Smooth muscle cell (in vitro differentiated cells): ENCODE results near the gene TNFRSF19. TPM values are rescaled to one million over a fixed set of nuclear protein-coding genes. Genes with fewer than 3 reads are reported as not detected.

Source experiments
- DNase-seq: peaks from one replicate; lab custom pipeline; 2025; ENCODE audit not compliant: unreplicated experiment; lab: John Stamatoyannopoulos, UW
- H2AFZ ChIP-seq: fragments of 200-600 bp; sonication (generic); 2 replicates; pipeline ENCODE4 v1.6.0; 2016; ENCODE audit warnings: antibody characterized with exemption, low read depth, mild to moderate bottlenecking
- H3F3A ChIP-seq: fragments of 200-600 bp; sonication (generic); 2 replicates; pipeline ENCODE4 v1.6.0; 2017; ENCODE audit warnings: antibody characterized with exemption, low read depth
- H3K27ac ChIP-seq: fragments of 200-600 bp; sonication (generic); 2 replicates; pipeline ENCODE4 v1.5.1; 2016; ENCODE audit warnings: low read depth, mild to moderate bottlenecking
- H3K27me3 ChIP-seq: fragments of 200-600 bp; sonication (generic); 2 replicates; pipeline ENCODE4 v1.6.1; 2016; ENCODE audit warnings: low read depth, mild to moderate bottlenecking
- H3K36me3 ChIP-seq: fragments of 200-600 bp; sonication (generic); 2 replicates; pipeline ENCODE4 v1.5.1; 2016; ENCODE audit warnings: low read depth
- H3K4me1 ChIP-seq: fragments of 200-600 bp; sonication (generic); 2 replicates; pipeline ENCODE4 v1.5.1; 2016; ENCODE audit warnings: low read depth
- H3K4me2 ChIP-seq: fragments of 200-600 bp; sonication (generic); 2 replicates; pipeline ENCODE4 v1.6.0; 2016; ENCODE audit warnings: mild to moderate bottlenecking
- H3K4me3 ChIP-seq: fragments of 200-600 bp; sonication (generic); 2 replicates; pipeline ENCODE4 v1.5.1; 2016; ENCODE audit warnings: mild to moderate bottlenecking
- H3K79me2 ChIP-seq: fragments of 200-600 bp; sonication (generic); 2 replicates; pipeline ENCODE4 v1.6.0; 2016; ENCODE audit warnings: low read depth, mild to moderate bottlenecking
- H3K9ac ChIP-seq: fragments of 200-600 bp; sonication (generic); 2 replicates; pipeline ENCODE4 v1.6.0; 2016; ENCODE audit warnings: low read depth
- H3K9me3 ChIP-seq: fragments of 200-600 bp; sonication (generic); replicated peaks from 2 replicates; pipeline ENCODE4 v1.5.1; 2016; ENCODE audit warnings: low read depth
- H4K20me1 ChIP-seq: fragments of 200-600 bp; sonication (generic); 2 replicates; pipeline ENCODE4 v1.6.0; 2016; ENCODE audit warnings: low read depth
- CTCF ChIP-seq: fragments of 200-600 bp; sonication (generic); IDR thresholded peaks from 2 replicates; pipeline ENCODE4 v1.5.1; 2017; ENCODE audit warnings: borderline replicate concordance, mild to moderate bottlenecking, antibody characterized with exemption; ENCODE audit not compliant: insufficient read depth, poor library complexity, severe bottlenecking
- WGBS: methylation state at CpG from one replicate; pipeline ENCODE4 v1.1.7; 2016; ENCODE audit warnings: low lambda C conversion rate; 5-methylcytosine and 5-hydroxymethylcytosine counted together
- polyA plus RNA-seq: library from polyadenylated mRNA; unstranded; fragments of >200 nt; fragmentation: Nextera tagmentation; extraction: Ambion mirVana; gene quantifications from 2 replicates; pipeline ENCODE4 v1.2.1, GENCODE V29; 2016
- total RNA-seq: library from RNA; depleted of rRNA; stranded (reverse); fragments of >200 nt; gene quantifications from 2 replicates; pipeline ENCODE4 v1.2.3, GENCODE V29; 2014

TNFRSF19 gene
- total and polyA plus RNA-seq, 2 experiments from 2014 or later = 15.5 to 34.3 TPM

GRCh38 chr13:23695711-23696464 lies 125.7 kb downstream of the TNFRSF19 start:
- Histone ChIP-seq H3K36me3 (no peaks in the 10 kb centered on the region), H2AFZ (no peak overlapping the region), H3K79me2 (no peaks in the 10 kb centered on the region), H4K20me1 (no peaks in the 10 kb centered on the region), H3K27ac (no peak overlapping the region), H3K4me3 (no peak overlapping the region), H3K9me3 (no peaks in the 10 kb centered on the region), H3K27me3 (no peaks in the 10 kb centered on the region), H3K9ac (no peak overlapping the region), H3K4me2 (no peak overlapping the region), H3F3A (no peaks in the 10 kb centered on the region), H3K4me1 (peaks cover 5% of the 10 kb centered on the region)
- 90% methylated on average over 44 of the region's 46 CpGs for WGBS
- DNase-seq = no peak
- TF ChIP-seq CTCF = no peak

GRCh38 chr13:23696610-23697009 lies 126.4 kb downstream of the TNFRSF19 start:
- no peak overlapping the region for H3K27ac ChIP-seq
- no peak for TF ChIP-seq CTCF
- no peaks in the 10 kb centered on the region for H3K9me3 ChIP-seq
- no peaks in the 10 kb centered on the region for H4K20me1 ChIP-seq
- no peak for DNase-seq
- no peak overlapping the region for H3K9ac ChIP-seq
- no peaks in the 10 kb centered on the region for H3K79me2 ChIP-seq
- WGBS = 70% methylated on average over 5 of the region's 5 CpGs
- peaks cover 5% of the 10 kb centered on the region for H3K4me1 ChIP-seq
- H3K4me3 ChIP-seq = no peak overlapping the region
- H3K36me3 ChIP-seq = no peaks in the 10 kb centered on the region
- H3K4me2 ChIP-seq = no peak overlapping the region
- H3K27me3 ChIP-seq = no peaks in the 10 kb centered on the region
- no peak overlapping the region for H2AFZ ChIP-seq
- no peaks in the 10 kb centered on the region for H3F3A ChIP-seq

GRCh38 chr13:23697772-23698313 lies 127.6 kb downstream of the TNFRSF19 start:
- Histone ChIP-seq H3K27ac (no peak overlapping the region), H3K4me2 (no peak overlapping the region), H3K4me3 (no peak overlapping the region), H3K9me3 (no peaks in the 10 kb centered on the region), H3K36me3 (no peaks in the 10 kb centered on the region), H2AFZ (no peak overlapping the region), H3K79me2 (no peaks in the 10 kb centered on the region), H3K27me3 (no peaks in the 10 kb centered on the region), H3K4me1 (peaks cover 5% of the 10 kb centered on the region), H3F3A (no peaks in the 10 kb centered on the region), H3K9ac (no peak overlapping the region), H4K20me1 (no peaks in the 10 kb centered on the region)
- 70% methylated on average over 1 of the region's 1 CpG for WGBS
- no peak for TF ChIP-seq CTCF
- no peak for DNase-seq
